ENCODE data around the gene ACP4.
"Not testable (repeated sequence)": the region's sequence is repeated elsewhere in the genome, so short reads cannot be mapped to it uniquely, and the experiment has no call there.

ACP4 gene

GRCh38 chr19:50777830-50778303 is 12.3 kb upstream of the ACP4 start:
- DNase-seq = no peak

DNA sequence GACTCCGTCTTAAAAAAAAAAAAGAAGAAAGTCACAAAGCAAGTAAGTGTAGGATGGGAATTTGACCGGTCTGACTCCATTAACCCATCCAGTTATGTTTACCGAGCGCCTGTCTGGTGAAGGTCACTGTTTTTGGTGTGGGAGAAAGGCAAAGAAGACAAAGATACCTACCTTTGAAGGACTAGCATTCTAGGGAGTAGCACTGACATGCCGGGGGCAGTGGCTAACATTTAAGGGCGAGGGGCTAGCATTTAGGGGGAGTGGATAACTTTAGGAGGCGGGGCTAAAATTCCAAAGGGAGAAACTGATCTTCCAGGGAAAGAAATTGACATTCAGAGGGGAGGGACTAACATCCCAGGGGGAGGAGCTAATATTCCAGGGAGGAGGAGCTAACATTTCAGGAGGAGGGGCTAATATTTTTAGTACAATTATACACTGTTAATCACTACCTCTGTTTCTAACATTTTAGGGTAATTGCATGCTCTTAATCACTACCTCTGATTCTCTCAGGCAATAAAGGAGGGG is 11.2 kb upstream of the ACP4 start:
- no peak for DNase-seq

DNA sequence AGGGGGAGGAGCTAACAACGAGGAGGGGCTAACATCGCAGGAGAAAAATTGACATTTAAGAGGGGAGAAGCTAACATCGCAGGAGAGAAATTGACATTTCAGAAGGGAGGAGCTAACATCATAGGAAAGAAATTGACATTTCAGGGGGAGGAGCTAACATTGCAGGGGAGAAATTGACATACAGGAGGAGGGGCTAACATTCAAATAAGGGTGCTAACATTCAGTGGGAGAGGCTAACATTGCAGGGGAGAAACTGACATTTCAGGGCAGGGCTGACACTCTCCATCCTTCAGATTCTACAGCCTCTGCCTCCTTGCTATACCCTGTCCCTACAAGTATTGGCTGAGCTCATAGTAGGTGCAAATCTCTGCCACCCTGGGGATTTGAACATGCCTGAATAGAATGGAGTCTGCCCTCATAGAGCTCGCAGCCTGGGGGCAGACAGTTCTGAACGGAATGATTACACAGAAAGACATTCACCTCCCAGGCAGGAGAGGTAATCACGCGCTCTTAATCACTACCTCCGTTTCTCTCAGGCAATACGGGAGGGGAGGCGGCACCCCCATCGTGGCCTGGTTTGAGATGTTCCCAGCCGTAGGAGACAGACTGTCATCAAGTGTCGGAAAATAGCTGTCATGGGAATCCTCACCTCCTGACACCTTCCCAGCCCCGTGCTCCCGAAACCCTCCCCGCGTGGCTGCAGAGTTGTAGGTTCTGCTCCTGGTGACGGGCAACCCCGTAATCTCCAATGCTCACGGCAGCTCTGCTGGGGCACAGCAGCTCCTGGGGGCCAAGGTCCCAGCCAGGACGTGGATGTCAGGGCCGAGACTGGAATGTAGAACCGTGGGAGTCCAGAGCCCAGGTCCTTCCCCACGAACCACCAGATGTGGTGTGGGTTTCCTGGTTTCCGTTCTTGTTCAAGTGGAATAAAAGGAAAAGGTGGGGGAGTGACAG is 10.4 kb upstream of the ACP4 start:
- no peak for DNase-seq

GRCh38 chr19:50780753-50781435 is 9.3 kb upstream of the ACP4 start:
- no peak for DNase-seq

DNA sequence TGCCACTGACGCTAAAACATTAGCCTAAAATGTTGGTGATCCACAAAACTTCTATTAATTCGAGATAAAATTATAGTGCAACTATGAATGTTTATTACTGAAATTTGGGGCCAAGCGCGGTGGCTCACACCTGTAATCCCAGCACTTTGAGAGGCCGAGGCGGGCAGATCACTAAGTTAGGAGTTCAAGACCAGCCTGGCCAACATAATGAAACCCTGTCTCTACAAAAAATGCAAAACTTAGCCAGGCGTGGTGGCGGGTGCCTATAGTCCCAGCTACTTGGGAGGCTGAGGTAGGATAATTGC is 6.4 kb upstream of the ACP4 start:
- not testable (repeated sequence) for DNase-seq

DNA sequence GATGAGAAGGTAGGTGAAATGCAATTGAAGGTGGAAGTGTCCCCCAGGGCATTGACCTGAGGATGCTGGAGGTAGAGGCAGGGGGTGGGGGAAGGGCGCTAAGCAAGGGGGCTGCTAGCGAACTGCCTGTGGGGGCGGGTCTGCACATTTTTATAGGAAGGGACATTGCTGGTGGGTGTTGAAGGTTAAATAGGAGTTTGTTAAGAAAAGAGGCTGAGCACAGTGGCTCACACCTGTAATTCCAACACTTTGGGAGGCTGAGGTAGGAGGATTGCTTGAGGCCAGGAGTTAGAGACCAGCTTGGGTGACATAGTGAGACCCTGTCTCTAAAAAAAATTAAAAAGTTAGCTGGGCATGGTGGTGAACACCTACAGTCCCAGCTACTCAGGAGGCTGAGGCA is 5.5 kb upstream of the ACP4 start:
- no peak for DNase-seq

GRCh38 chr19:50785329-50785728 is 4.9 kb upstream of the ACP4 start:
- DNase-seq = no peak

GRCh38 chr19:50790922-50791467 is 780 bp downstream of the ACP4 start:
- no peak for DNase-seq

DNA sequence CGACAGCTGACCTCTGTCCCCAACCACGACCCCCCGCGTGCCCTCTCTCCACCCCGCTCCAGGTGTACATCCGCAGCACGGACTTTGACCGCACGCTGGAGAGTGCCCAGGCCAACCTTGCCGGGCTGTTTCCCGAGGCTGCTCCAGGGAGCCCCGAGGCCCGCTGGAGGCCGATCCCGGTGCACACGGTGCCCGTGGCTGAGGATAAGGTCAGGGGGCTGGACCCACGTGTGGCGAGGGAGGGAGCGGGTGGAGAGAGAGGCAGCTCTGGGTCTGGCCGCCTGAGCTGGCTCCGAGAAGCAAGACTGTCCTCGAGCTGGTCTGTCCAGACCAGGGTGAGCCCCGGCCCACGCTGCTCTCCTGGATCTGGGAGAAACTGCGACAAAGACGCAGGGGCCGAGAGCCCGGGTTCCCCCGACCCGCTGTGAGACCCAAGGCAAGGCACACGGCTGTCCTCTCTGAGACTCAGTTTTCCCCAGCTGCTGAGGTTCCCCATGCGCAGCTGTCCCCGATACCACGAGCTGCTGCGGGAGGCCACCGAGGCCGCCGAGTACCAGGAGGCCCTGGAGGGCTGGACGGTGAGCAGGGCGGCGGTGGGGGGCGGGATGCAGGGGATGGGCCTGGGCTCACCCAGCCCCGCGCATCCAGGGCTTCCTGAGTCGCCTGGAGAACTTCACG is 1.5 kb downstream of the ACP4 start:
- no peak for DNase-seq

DNA sequence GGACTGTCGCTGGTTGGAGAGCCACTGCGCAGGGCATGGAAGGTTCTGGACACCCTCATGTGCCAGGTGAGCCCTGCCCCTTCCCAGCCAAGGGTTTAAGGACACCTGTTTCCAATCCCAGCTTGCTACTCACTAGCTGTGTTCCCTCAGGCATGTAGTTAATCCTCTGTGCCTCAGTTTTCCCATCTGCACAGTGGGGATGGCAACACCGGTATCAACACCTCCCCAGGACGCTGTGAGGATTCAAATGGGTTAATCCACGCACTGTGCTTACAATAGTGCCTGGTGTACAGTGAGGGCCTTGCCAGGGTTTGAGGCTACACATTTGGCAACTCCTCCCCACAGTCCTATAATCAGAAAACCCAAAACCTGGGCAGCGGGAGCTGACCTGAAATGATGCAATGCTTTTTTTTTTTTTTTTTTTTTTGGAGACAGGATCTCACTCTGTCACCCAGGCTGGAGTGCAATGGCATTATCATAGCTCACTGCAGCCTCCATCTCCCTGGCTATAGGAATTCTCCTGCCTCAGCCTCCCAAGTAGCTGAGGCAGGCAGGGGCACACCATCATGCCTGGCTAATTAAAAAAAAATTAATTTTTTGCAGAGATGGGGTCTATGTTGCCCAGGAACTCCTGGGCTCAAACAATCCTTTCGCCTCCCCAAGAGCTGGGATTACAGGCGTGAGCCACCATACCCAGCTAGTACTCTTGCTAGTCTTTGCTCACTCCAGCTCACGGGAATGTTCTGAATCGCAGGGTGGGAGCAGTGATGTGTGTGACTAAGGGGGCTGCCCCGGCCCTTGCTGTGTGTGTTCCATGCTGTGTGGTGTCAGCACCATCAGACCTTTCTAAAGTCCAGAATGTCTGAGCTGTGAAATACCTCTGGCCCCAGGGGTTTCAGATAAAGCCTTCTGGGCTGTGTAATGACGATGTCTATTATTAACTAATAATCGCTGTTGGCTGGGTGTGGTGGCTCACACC is 2.3 kb downstream of the ACP4 start:
- DNase-seq = no peak

DNA sequence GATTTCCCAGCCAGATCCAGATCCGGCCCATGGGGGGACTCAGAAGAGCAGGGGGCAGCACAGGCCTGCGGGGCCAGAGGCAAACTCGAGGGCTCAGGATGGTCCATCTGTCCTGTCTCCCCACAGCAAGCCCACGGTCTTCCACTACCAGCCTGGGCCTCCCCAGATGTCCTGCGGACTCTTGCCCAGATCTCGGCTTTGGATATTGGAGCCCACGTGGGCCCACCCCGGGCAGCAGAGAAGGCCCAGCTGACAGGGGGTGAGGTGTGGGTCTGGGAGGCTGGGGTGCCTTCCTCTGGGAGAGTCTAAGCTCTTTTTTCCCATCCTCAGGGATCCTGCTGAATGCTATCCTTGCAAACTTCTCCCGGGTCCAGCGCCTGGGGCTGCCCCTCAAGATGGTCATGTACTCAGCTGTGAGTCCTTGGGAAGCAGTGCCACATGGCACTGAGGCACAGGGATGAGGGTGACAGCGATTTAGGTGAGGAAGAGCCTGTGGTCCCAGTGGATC is 3.4 kb downstream of the ACP4 start:
- no peak for DNase-seq

GRCh38 chr19:50794074-50794875 is 4.1 kb downstream of the ACP4 start:
- no peak for DNase-seq

- DNase-seq = no peak
Observed at GRCh38 chr19:50794876-50795663, 4.9 kb downstream of the ACP4 start.

GRCh38 chr19:50795664-50796073 is 5.5 kb downstream of the ACP4 start:
- DNase-seq = no peak

DNA sequence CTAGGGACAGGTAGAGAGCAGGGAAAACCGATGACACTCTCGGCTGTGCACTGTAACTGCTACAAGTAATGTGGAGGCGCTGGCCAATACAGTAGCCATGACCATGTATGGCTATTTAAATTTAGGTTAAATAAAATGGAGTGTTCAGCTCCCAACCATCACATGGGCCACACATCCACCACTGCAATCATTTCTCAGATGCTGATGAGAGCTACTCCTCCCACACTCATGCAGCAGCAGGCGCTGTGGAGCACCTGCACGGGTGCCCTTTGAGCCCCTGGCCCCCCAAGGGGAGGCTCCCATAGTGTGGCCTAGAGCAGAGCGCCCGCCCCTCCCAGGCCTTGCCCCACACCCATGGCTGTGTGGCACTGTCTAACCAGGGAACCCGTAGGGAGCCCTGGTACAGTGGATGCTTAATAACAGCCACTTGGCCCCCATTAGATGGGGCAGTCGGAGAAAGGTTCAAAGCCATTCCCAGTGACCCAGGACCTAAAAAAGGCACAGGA is 6.0 kb downstream of the ACP4 start:
- no peak for DNase-seq

DNA sequence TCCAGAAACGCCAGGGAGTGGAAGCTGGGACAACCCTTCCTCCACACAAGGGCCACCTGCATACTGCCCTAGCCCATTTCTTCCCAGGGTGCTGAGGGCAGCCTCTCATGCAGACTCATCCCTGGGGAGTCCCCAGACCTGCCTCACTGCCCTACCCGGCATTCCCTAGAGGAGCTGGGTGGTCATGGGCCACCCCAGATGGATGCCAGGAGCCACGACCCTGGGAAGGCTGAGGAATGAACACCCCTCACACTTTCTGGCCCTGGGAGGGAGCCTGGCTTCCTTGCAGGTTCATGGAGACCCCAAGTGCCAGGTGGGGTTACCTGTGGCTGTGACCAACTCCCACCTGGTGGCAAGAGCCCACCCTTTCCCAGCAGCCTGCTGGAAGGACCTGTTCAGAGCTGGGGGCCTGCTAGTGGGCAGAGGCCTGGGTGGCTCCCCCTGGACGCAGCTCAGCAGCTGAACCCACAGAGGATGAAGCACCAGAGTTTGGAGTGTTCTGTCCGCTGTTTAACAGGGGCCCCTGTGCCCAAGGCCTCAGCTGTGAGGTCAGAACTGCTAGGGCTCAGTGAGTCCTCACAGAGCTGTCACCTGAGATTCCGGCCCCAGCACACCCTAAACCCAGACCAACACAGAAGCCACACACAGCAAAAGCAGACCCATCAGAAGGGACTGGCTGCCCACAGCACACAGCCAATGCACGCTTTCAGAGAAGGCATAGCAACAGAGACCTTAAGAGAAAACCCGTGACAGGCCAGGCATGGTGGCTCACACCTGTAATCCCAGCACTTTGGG is 6.6 kb downstream of the ACP4 start:
- no peak for DNase-seq

DNA sequence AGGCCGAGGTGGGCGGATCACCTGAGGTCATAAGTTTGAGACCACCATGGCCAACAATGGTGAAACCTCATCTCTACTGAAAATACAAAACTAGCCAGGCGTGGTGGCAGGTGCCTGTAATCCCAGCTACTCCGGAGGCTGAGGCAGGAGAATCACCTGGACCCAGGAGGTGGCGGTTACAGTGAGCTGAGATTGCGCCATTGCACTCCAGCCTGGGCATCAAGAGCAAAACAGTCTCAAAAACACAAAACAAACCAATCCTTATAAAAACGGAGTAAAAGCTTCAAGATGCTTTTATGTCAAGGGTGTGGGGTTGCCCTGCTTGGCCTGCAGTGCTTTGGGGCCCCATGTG is 7.2 kb downstream of the ACP4 start:
- no peak for DNase-seq

- DNase-seq = no peak
Observed at GRCh38 chr19:50797781-50798658, 7.8 kb downstream of the ACP4 start.
